B cell (primary cell): ENCODE measurements around the gene SLC7A6. TPM values are rescaled to one million over a fixed set of nuclear protein-coding genes. Genes with fewer than 3 reads are reported as not detected.

Source experiments
- ATAC-seq: fragments of 200-7000 bp; cut with Tn5 transposase; one replicate; pipeline ENCODE4 v1.10.0; 2021; ENCODE audit warnings: low read depth, mild to moderate bottlenecking, moderate number of reproducible peaks, moderate library complexity
- CTCF ChIA-PET: fragments of 350-600 bp; sonication (Branson Sonifier 250); formaldehyde crosslinking; loops from one replicate; lab custom pipeline; 2021; ENCODE audit warnings: antibody characterized with exemption, inconsistent platforms; lab: Charles Lee
- POLR2A ChIA-PET: fragments of 350-600 bp; sonication (Branson Sonifier 250); formaldehyde crosslinking; loops from one replicate; lab custom pipeline; 2021; ENCODE audit warnings: antibody characterized with exemption; lab: Charles Lee
- DNase-seq: peaks from one replicate; pipeline ENCODE4 v3.0.0; 2013
- H2AFZ ChIP-seq: 2 replicates; pipeline ENCODE4 v1.6.1; 2012; ENCODE audit warnings: mild to moderate bottlenecking, low read depth, low read length; ENCODE audit not compliant: insufficient read depth, poor library complexity, severe bottlenecking
- H3K27ac ChIP-seq, 2 donors: 1 replicate in 1 of 2; 2 replicates in 1 of 2; pipeline ENCODE4 v1.5.1; 2012 to 2013; ENCODE audit warnings: low read length in 2 of 2, mild to moderate bottlenecking in 2 of 2, moderate library complexity in 1 of 2
- H3K27me3 ChIP-seq, 4 experiments: fragments of 200-600 bp in 1 of 4; sonication (generic) in 1 of 4; replicated peaks in 1 of 4; 1 replicate in 2 of 4; 2 replicates in 2 of 4; pipeline versions ENCODE4 v1.6.1 to v1.7.0; 2013 to 2016; ENCODE audit warnings: low read length in 3 of 4, mild to moderate bottlenecking in 2 of 4, mixed read lengths in 1 of 4, moderate library complexity in 1 of 4; ENCODE audit not compliant: insufficient read depth in 4 of 4, control insufficient read depth in 3 of 4; ENCODE audit errors: control extremely low read depth in 1 of 4
- H3K36me3 ChIP-seq, 2 experiments: replicated peaks in 1 of 2; 1 replicate in 1 of 2; 2 replicates in 1 of 2; pipeline versions ENCODE4 v1.6.1 to v1.7.1; 2013; ENCODE audit warnings: low read length in 1 of 2; ENCODE audit not compliant: insufficient read depth in 2 of 2, control insufficient read depth in 1 of 2; ENCODE audit errors: control extremely low read depth in 1 of 2, extremely low read depth in 1 of 2
- H3K4me1 ChIP-seq, 2 donors: fragments of 200-600 bp in 1 of 2; sonication (generic) in 1 of 2; 1 replicate in 1 of 2; 2 replicates in 1 of 2; pipeline versions ENCODE4 v1.5.1 to v1.6.1; 2013 to 2017; ENCODE audit warnings: low read length in 2 of 2; ENCODE audit not compliant: control insufficient read depth in 2 of 2, insufficient read depth in 2 of 2
- H3K4me2 ChIP-seq: replicated peaks from 2 replicates; pipeline ENCODE3; 2012; ENCODE audit warnings: mild to moderate bottlenecking, low read depth, low read length; ENCODE audit not compliant: poor library complexity, severe bottlenecking
- H3K4me3 ChIP-seq, 5 experiments: fragments of 200-600 bp in 1 of 5; sonication (generic) in 1 of 5; 1 replicate in 3 of 5; 2 replicates in 2 of 5; pipeline versions ENCODE4 v1.5.1 to v1.7.0; 2011 to 2016; ENCODE audit warnings: low read length in 4 of 5, mild to moderate bottlenecking in 4 of 5, low read depth in 2 of 5, control low read depth in 1 of 5, moderate library complexity in 1 of 5; ENCODE audit not compliant: insufficient read depth in 1 of 5; ENCODE audit errors: control extremely low read depth in 1 of 5, extremely low read depth in 1 of 5
- H3K79me2 ChIP-seq: fragments of 200-600 bp; sonication (generic); one replicate; pipeline ENCODE4 v1.6.0; 2016; ENCODE audit warnings: low read length; ENCODE audit not compliant: control insufficient read depth, insufficient read depth
- H3K9ac ChIP-seq: fragments of 200-600 bp; sonication (generic); 2 replicates; pipeline ENCODE4 v1.6.1; 2017; ENCODE audit warnings: mild to moderate bottlenecking, low read length, moderate library complexity
- H3K9me3 ChIP-seq, 3 donors: one replicate each; pipeline versions ENCODE4 v1.6.1 to v1.7.1; 2013; ENCODE audit warnings: low read length in 2 of 3; ENCODE audit not compliant: control insufficient read depth in 2 of 3, insufficient read depth in 1 of 3; ENCODE audit errors: control extremely low read depth in 1 of 3
- H4K20me1 ChIP-seq: 2 replicates; pipeline ENCODE4 v1.6.0; 2012; ENCODE audit warnings: mild to moderate bottlenecking, low read length; ENCODE audit not compliant: insufficient read depth, control insufficient read depth, poor library complexity, severe bottlenecking
- H3K27ac Mint-ChIP-seq: one replicate; pipeline ENCODE4 v1.8.0; 2021; ENCODE audit warnings: mixed read lengths
- H3K27me3 Mint-ChIP-seq: one replicate; pipeline ENCODE4 v1.8.0; 2021; ENCODE audit warnings: mixed read lengths
- H3K4me1 Mint-ChIP-seq: one replicate; pipeline ENCODE4 v1.8.0; 2021; ENCODE audit warnings: mixed read lengths
- H3K4me3 Mint-ChIP-seq: one replicate; pipeline ENCODE4 v1.8.0; 2021; ENCODE audit warnings: mixed read lengths
- H3K9me3 Mint-ChIP-seq: one replicate; pipeline ENCODE4 v1.8.0; 2022; ENCODE audit warnings: mixed read lengths; ENCODE audit not compliant: insufficient read depth
- CTCF ChIP-seq: fragments of 200-600 bp; IDR thresholded peaks from one replicate; pipeline ENCODE4 v1.8.0; 2022; ENCODE audit warnings: antibody characterized with exemption, mild to moderate bottlenecking
- EZH2 ChIP-seq: IDR thresholded peaks from 2 replicates; pipeline ENCODE4 v1.6.1; 2012; ENCODE audit warnings: borderline replicate concordance, low read depth, mild to moderate bottlenecking, moderate library complexity, low read length; ENCODE audit not compliant: insufficient read depth, poor library complexity, severe bottlenecking
- WGBS: methylation state at CpG from one replicate; pipeline ENCODE4 v1.1.5; 2013; ENCODE audit warnings: missing lambda C conversion rate; ENCODE audit not compliant: insufficient coverage; 5-methylcytosine and 5-hydroxymethylcytosine counted together
- intact Hi-C: fragments of 100-400 bp; cut with micrococcal nuclease; formaldehyde crosslinking; loops from one replicate; pipeline ENCODE4 v1.10.0; 2022
- polyA plus RNA-seq: library from polyadenylated mRNA; depleted of rRNA; stranded (reverse); fragments of >200 nt; gene quantifications from 2 replicates; pipeline ENCODE4 v1.2.3, GENCODE V29; 2012
- total RNA-seq, 2 donors: library from RNA; stranded (reverse); fragments of 120-200 nt in 1 of 2; gene quantifications; 1 replicate in 1 of 2; 2 replicates in 1 of 2; pipeline versions ENCODE4 v1.2.3 to v1.2.4, GENCODE V29; 2013 to 2022

SLC7A6 gene
- total and polyA plus RNA-seq, 2 donors (not counting 1 experiment from before 2014, with no cell fraction given): 73.8 to 85.1 TPM

GRCh38 chr16:68235108-68235886 is 29.0 kb upstream of the SLC7A6 start:
- H3K36me3 ChIP-seq: peaks cover 0 to 6% of the 10 kb centered on the region in 2 experiments
- WGBS: 76% methylated on average over 73 of the region's 73 CpGs
- H3K27ac Mint-ChIP-seq: peak overlapping the region; percentile 81
- H3K79me2 ChIP-seq: no peaks in the 10 kb centered on the region
- DNase-seq (peak; percentile 52), ATAC-seq (no peak)
- intact Hi-C loops: loop anchor here (5.0 kb wide), 1 partner anchor 403 kb away; no protein-coding TSS in a partner anchor
- H3K27me3 ChIP-seq: no peaks in the 10 kb centered on the region
- H4K20me1 ChIP-seq: peaks cover 6% of the 10 kb centered on the region
- H3K4me3 ChIP-seq: peak overlapping the region in 1 of 5 experiments; percentile 68
- no peaks in the 10 kb centered on the region for H3K9me3 Mint-ChIP-seq
- peak overlapping the region; percentile 70 for H3K9ac ChIP-seq
- CTCF ChIA-PET: interaction anchor here (1.6 to 2.1 kb wide), 3 partner anchors 93 to 142 kb away, joined by 4 to 16 read pairs (median 6); no protein-coding TSS in a partner anchor
- H3K27ac ChIP-seq: no peak overlapping the region
- POLR2A ChIA-PET: interaction anchor here (0.6 to 0.7 kb wide), 2 partner anchors 13 to 115 kb away, joined by 3 to 4 read pairs; no protein-coding TSS in a partner anchor
- H2AFZ ChIP-seq: peak overlapping the region; percentile 84
- H3K9me3 ChIP-seq: peaks cover 0 to 3% (median 0%) of the 10 kb centered on the region in 3 donors
- no peak for TF ChIP-seq CTCF
- no peak for TF ChIP-seq EZH2
- peak overlapping the region; percentile 74 for H3K4me3 Mint-ChIP-seq
- H3K4me2 ChIP-seq: peak overlapping the region; percentile 92
- H3K27me3 Mint-ChIP-seq: no peaks in the 10 kb centered on the region
- peaks cover 40% of the 10 kb centered on the region for H3K4me1 Mint-ChIP-seq
- H3K4me1 ChIP-seq: peaks cover 22 to 42% of the 10 kb centered on the region in 2 donors

DNA sequence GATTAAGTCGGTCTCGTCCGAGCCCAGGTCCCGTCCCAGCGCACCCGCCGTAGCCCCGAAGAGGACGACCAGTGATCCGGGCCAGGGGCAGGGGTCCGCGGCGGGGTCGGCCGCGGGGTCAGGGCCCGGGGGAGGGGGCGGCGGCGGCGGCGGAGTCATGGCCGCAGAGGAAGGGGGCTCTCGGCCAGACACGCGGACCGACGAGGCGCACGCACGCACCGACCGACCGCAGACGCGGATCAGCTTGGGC is 28.5 kb upstream of the SLC7A6 start, which contains the start of gene ESRP2:
ESRP2 (minus strand) TSS at position 241 of the 250 bp plus-strand sequence; CDS start at position 159, 82 bp downstream.
- POLR2A ChIA-PET: interaction anchor here (0.6 kb wide), 1 partner anchor 115 kb away, joined by 4 read pairs; no protein-coding TSS in a partner anchor
- Mint-ChIP-seq H3K4me1 (peaks cover 40% of the 10 kb centered on the region), H3K27me3 (no peaks in the 10 kb centered on the region), H3K9me3 (no peaks in the 10 kb centered on the region), H3K4me3 (peak within 1 kb of the TSS; percentile 98), H3K27ac (peak within 1 kb of the TSS; percentile 81)
- H3K79me2 ChIP-seq: no peaks in the 10 kb centered on the region
- H3K9ac ChIP-seq: peak within 1 kb of the TSS; percentile 70
- peaks cover under 1% of the 10 kb centered on the region for H4K20me1 ChIP-seq
- CTCF ChIA-PET: interaction anchor here (1.8 to 3.4 kb wide), 3 partner anchors 22 to 143 kb away, joined by 6 to 16 read pairs (median 10); no protein-coding TSS in a partner anchor
- WGBS: 17% methylated on average over 36 of the region's 36 CpGs
- intact Hi-C loops: loop anchor here (2.0 to 5.0 kb wide), 2 partner anchors 404 to 429 kb away; partner anchors contain the start of genes RANBP10 and TSNAXIP1
- no peak for ATAC-seq
- H3K9me3 ChIP-seq: peaks cover 0 to 3% (median 0%) of the 10 kb centered on the region in 3 donors
- H3K36me3 ChIP-seq: peaks cover 0 to 5% of the 10 kb centered on the region in 2 experiments
- peak within 1 kb of the TSS; percentile 92 for H3K4me2 ChIP-seq
- peak within 1 kb of the TSS; percentile 36 to 76 (median 68) for H3K4me3 ChIP-seq
- H3K4me1 ChIP-seq: peaks cover 22 to 42% of the 10 kb centered on the region in 2 donors
- H3K27me3 ChIP-seq: no peaks in the 10 kb centered on the region
- DNase-seq: no peak
- H3K27ac ChIP-seq: no peak within 1 kb of the TSS
- no peak for TF ChIP-seq CTCF
- peak within 1 kb of the TSS; percentile 84 for H2AFZ ChIP-seq
